K562 (cell line): ENCODE measurements around the gene LBR. TPM values are rescaled to one million over a fixed set of nuclear protein-coding genes. Genes with fewer than 3 reads are reported as not detected.

Experiments used
- ARID2 ChIP-seq: fragments of 450-650 bp; IDR thresholded peaks from 2 replicates; pipeline ENCODE4 v1.6.1; 2017; ENCODE audit warnings: antibody characterized with exemption, mild to moderate bottlenecking
- ATF2 ChIP-seq: sonication (generic); formaldehyde crosslinking; IDR thresholded peaks from 2 replicates; pipeline ENCODE4 v1.8.1; 2022; ENCODE audit warnings: missing genetic modification reagents
- CREB3 ChIP-seq: fragments of 450-650 bp; conservative IDR thresholded peaks from 2 replicates; pipeline ENCODE4 v1.6.1; 2016; ENCODE audit warnings: missing genetic modification characterization, low read depth, mild to moderate bottlenecking, missing compliant biosample characterization, moderate library complexity
- E2F1 ChIP-seq: sonication (generic); formaldehyde crosslinking; IDR thresholded peaks from 2 replicates; pipeline ENCODE4 v1.8.1; 2023; ENCODE audit warnings: mild to moderate bottlenecking, missing genetic modification reagents, moderate library complexity
- HMG20B ChIP-seq: fragments of 250-450 bp; sonication (Bioruptor Pico); IDR thresholded peaks from 2 replicates; pipeline ENCODE4 v1.5.0; 2021; ENCODE audit warnings: mild to moderate bottlenecking
- MCM7 ChIP-seq, 2 experiments: fragments of 450-650 bp; IDR thresholded peaks; 2 replicates each; pipeline ENCODE4 v1.6.1; 2016 to 2018
- MTA2 ChIP-seq: fragments of 450-650 bp; IDR thresholded peaks from 2 replicates; pipeline ENCODE4 v1.6.1; 2016; ENCODE audit warnings: low read depth
- NR0B1 ChIP-seq: fragments of 450-650 bp; IDR thresholded peaks from one replicate; pipeline ENCODE4 v1.6.1; 2018; ENCODE audit warnings: mild to moderate bottlenecking, moderate library complexity; ENCODE audit not compliant: partially characterized antibody
- PML ChIP-seq: IDR thresholded peaks from 2 replicates; pipeline ENCODE4 v1.6.1; 2012; ENCODE audit warnings: low read length, inconsistent platforms
- SAP30 ChIP-seq: fragments of 200-600 bp; sonication (generic); IDR thresholded peaks from 2 replicates; pipeline ENCODE4 v1.6.1; 2012; ENCODE audit warnings: borderline replicate concordance, low read depth, mild to moderate bottlenecking, moderate library complexity, low read length, control low read depth, inconsistent platforms; ENCODE audit not compliant: insufficient read depth, poor library complexity, severe bottlenecking
- SMAD3 ChIP-seq: fragments of 450-650 bp; formaldehyde crosslinking; conservative IDR thresholded peaks from 2 replicates; pipeline ENCODE4 v1.4.0; 2020; ENCODE audit warnings: mild to moderate bottlenecking
- SP1 ChIP-seq: sonication (generic); formaldehyde crosslinking; IDR thresholded peaks from 2 replicates; pipeline ENCODE4 v1.8.1; 2022; ENCODE audit warnings: mild to moderate bottlenecking, missing genetic modification reagents
- SREBF2 ChIP-seq: sonication (generic); formaldehyde crosslinking; IDR thresholded peaks from 2 replicates; pipeline ENCODE4 v1.4.0; 2020; ENCODE audit warnings: mild to moderate bottlenecking, missing genetic modification reagents
- ZBTB12 ChIP-seq: fragments of 250-450 bp; sonication (Bioruptor Pico); IDR thresholded peaks from 2 replicates; pipeline ENCODE4 v1.4.0; 2020
- ZBTB26 ChIP-seq: fragments of 450-650 bp; formaldehyde crosslinking; IDR thresholded peaks from 2 replicates; pipeline ENCODE4 v1.4.0; 2022; ENCODE audit warnings: missing genetic modification characterization
- ZNF124 ChIP-seq: sonication (generic); formaldehyde crosslinking; IDR thresholded peaks from 2 replicates; pipeline ENCODE4 v1.8.1; 2022; ENCODE audit warnings: missing genetic modification reagents
- ZNF133 ChIP-seq: fragments of 250-450 bp; sonication (Bioruptor Pico); IDR thresholded peaks from 2 replicates; pipeline ENCODE4 v1.4.0; 2020; ENCODE audit warnings: mild to moderate bottlenecking
- ZNF197 ChIP-seq: fragments of 200-800 bp; sonication (Bioruptor generic); IDR thresholded peaks from 2 replicates; pipeline ENCODE4 v1.6.1; 2016; ENCODE audit warnings: low read depth, missing genetic modification characterization, missing compliant biosample characterization
- ZNF444 ChIP-seq: fragments of 250-450 bp; sonication (Bioruptor Pico); IDR thresholded peaks from 2 replicates; pipeline ENCODE4 v1.4.0; 2020; ENCODE audit warnings: mild to moderate bottlenecking, moderate library complexity
- ZNF668 ChIP-seq: fragments of 250-450 bp; sonication (Bioruptor Pico); IDR thresholded peaks from 2 replicates; pipeline ENCODE4 v1.8.0; 2022; ENCODE audit warnings: mild to moderate bottlenecking, inconsistent platforms
- ZNF740 ChIP-seq, 3 experiments: fragments of 200-800 bp in 1 of 3; sonication (Bioruptor generic) in 1 of 3; sonication (generic) in 1 of 3; formaldehyde crosslinking in 1 of 3; IDR thresholded peaks; 2 replicates each; pipeline versions ENCODE4 v1.6.1 to v1.8.0; 2016 to 2022; ENCODE audit warnings: mild to moderate bottlenecking in 2 of 3, missing compliant biosample characterization in 2 of 3, missing genetic modification characterization in 2 of 3, missing genetic modification reagents in 1 of 3
- polyA plus RNA-seq, 8 experiments: library from polyadenylated mRNA; depleted of rRNA in 4 of 8; stranded (reverse) in 5 of 8; unstranded in 3 of 8; fragments of >200 nt; fragmentation: Nextera tagmentation in 2 of 8; fragmentation: Illumina TruSeq in 1 of 8; extraction: Ambion mirVana in 2 of 8; extraction: Trizol in 1 of 8; gene quantifications; 2 replicates each; pipeline versions ENCODE4 v1.2.1 to v1.2.3, GENCODE V29; 2011 to 2014; ENCODE audit warnings: inconsistent platforms in 1 of 8, missing spikeins in 1 of 8
- total RNA-seq, 7 experiments: library from RNA; depleted of rRNA in 6 of 7; stranded (reverse); fragments of >200 nt in 6 of 7; fragmentation: Illumina TruSeq in 2 of 7; extraction: Trizol in 2 of 7; gene quantifications; 2 replicates each; pipeline versions ENCODE4 v1.2.1 to v1.2.3, GENCODE V29; 2011 to 2021; ENCODE audit warnings: low replicate concordance in 1 of 7

LBR gene
- total and polyA plus RNA-seq, 9 of the 15 experiments (the other 6 are each of a cell fraction or from before 2014, with no cell fraction given), result 102 to 229 (median 197) TPM

GRCh38 chr1:225466848-225467192 lies 39.0 kb upstream of the LBR start (continued):
- TF ChIP-seq ATF2 (CRISPR knock-in tag) (no peak), ZBTB12 (CRISPR knock-in tag) (peak; percentile 72), SP1 (CRISPR knock-in tag) (no peak), PML (no peak), ZNF124 (CRISPR knock-in tag) (no peak), ZBTB26 (CRISPR knock-in tag) (peak; percentile 50; the same call in 1 of the 2 replicates), HMG20B (no peak), ZNF668 (CRISPR knock-in tag) (peak; percentile 93), ZNF197 (peak; percentile 81; the same call in 1 of the 2 replicates), SAP30 (no peak), MCM7 (IDR thresholded peaks at IDR 0.05) (no peak), MTA2 (no peak), SREBF2 (CRISPR knock-in tag) (no peak), ZNF444 (CRISPR knock-in tag) (0 out of 2 replicates have a peak, but pooled peaks have one; percentile 58), CREB3 (tag) (peak; percentile 98), NR0B1 (no peak), SMAD3 (peak; percentile 97), ARID2 (no peak), ZNF133 (CRISPR knock-in tag) (0 out of 2 replicates have a peak, but pooled peaks have one; percentile 13), E2F1 (CRISPR knock-in tag) (no peak), ZNF740 (CRISPR knock-in tag; IDR thresholded peaks at IDR 0.05) (no peak), ZNF740 (tag; IDR thresholded peaks at IDR 0.05) (peak in 1 of 2 experiments; percentile 97; a peak in 2 of 4 replicates)
